GM21367 (cell line): ENCODE data around the gene HOXD13.

Experiments
- ATAC-seq: cut with Tn5 transposase; IDR thresholded peaks from one replicate; pipeline ENCODE4 v1.9.1; 2021; ENCODE audit not compliant: unreplicated experiment

The HOXD13 gene

GRCh38 chr2:176130957-176131847, 38.7 kb downstream of the HOXD13 start:
- no peak for ATAC-seq

GRCh38 chr2:176131848-176132158, 39.3 kb downstream of the HOXD13 start:
- ATAC-seq: no peak

DNA sequence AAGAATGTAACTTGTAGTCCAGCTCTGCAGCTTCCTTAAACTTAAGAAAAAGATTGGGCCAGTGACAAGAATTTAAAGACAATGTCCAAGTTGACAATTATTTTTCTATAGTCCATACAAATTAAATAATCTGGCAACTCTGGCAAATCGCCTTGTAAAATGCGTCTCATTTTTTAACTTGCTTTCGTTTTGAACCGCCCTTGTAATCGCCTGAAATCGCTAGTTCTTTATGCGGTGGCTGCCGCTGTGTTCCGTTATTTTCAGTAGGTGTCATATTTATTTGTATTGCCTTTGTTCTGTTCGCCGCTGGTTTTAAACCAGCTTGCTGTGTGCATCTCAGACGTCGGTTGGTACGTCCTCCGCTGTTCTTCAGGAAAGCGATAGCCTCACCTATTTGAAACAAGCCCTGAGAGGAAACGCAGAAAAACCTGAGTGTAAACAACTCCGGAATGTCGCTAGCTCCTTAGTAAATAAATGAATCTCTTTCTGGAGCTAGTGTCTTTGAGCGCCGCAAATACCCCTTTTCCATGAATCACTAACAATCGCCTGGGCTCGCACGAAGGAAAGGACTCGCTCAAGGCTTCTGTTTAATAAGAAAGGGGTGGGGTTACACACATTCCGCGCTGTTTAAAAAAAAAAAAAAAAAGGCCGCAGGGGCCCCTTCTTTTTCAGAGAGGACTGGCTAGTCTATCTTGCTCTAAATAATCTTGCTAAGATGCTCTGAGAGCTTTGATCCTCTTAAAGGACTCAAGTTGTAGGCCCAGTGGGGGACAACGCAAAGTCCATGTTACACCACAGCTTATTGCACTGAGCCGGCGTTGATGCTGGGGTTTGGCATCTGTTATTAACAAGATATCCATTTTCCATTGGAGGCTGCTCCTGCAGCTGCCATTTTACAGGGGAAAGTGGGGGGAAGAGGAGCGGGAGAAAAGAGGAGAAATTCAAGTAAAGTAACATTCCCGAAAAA, 40.0 kb downstream of the HOXD13 start:
- ATAC-seq: no peak

DNA sequence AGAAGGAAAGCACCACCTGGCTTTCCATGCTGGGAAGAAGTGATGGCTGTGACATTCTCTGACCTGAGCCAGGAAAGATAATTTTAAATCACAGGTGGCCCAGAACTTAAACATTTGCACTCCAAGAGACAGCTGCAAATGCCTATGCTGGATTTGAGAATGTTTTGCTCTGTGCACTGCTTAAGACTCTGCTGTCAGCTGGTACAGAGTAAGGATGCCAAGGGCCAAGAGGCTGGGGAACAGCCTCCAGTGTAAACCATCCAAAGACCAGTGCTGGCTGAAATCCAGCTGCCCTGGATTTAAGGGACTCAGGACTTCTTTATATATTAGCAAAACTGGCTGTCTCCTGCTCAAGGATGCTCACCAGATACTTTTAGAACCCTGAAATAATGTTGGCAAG, 40.9 kb downstream of the HOXD13 start:
- no peak for ATAC-seq

- no peak for ATAC-seq
These were observed 41.5 kb downstream of the HOXD13 start for GRCh38 chr2:176134035-176134434.

DNA sequence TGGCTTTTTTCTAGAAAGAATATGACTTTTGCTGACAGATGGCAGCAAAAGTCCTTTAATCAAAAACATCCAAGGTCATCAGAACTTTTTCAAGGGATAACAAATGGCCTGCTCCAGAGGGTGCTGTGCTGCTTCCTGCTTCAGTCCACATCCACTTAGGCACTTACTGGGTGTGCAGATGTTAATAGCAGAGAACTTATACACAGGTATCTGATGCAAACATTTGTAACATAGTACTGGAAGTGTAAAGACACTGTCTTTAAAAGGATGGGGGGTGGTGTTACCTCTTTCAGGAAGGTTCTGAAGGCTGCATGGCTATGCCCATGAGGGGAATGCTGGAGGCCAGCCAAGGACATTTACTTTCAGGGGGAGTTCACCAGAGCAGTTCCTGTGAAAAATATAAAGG, 42.5 kb downstream of the HOXD13 start:
- ATAC-seq: no peak

GRCh38 chr2:176136374-176137251, 44.1 kb downstream of the HOXD13 start:
- ATAC-seq: no peak

- no peak for ATAC-seq
These were observed 44.7 kb downstream of the HOXD13 start for GRCh38 chr2:176137252-176137580.

GRCh38 chr2:176137906-176138305, 45.4 kb downstream of the HOXD13 start:
- ATAC-seq: no peak

- no peak for ATAC-seq
These were observed 46.0 kb downstream of the HOXD13 start for GRCh38 chr2:176138526-176138922.

GRCh38 chr2:176138923-176139660, 46.6 kb downstream of the HOXD13 start:
- no peak for ATAC-seq

DNA sequence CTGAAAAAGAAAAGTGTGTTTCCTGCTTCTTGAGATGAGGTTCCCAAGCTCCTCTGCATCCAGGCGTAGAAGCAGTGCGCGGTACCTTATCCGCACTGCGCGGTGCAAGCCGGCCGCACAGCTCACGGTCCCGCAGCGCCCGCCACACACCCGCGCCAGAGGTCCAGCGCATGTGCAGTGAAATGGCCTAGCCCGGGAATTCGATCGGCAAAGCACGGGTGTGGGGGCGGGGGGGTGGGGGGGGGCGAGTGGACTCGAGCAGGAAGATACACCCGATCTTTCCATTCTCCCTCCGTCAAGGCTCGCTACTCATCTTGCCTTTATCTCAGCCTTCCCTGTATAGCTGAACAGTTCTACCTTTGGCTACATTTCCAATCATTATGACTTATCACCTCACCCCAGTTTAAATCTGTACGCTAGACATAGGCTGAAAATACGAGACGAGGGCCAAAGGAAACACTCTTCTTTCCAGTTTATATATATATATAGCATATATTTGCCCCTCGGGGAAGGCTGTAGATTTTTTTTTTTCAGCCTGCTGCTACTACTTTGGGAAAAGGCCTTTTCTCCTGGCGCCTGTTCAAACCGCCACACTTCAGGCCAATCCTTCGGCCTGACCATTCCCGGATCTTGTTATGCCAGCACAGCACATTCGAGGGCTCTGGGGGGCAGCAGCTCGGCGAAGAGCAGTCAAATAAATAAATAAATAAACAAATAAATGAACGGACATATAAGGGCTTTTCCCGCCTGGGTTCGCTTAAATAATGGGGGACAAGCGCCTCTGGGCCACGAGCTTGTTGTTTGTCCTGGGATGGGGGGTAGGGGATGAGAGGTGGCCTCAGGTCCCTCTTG, 47.4 kb downstream of the HOXD13 start:
- ATAC-seq: no peak

DNA sequence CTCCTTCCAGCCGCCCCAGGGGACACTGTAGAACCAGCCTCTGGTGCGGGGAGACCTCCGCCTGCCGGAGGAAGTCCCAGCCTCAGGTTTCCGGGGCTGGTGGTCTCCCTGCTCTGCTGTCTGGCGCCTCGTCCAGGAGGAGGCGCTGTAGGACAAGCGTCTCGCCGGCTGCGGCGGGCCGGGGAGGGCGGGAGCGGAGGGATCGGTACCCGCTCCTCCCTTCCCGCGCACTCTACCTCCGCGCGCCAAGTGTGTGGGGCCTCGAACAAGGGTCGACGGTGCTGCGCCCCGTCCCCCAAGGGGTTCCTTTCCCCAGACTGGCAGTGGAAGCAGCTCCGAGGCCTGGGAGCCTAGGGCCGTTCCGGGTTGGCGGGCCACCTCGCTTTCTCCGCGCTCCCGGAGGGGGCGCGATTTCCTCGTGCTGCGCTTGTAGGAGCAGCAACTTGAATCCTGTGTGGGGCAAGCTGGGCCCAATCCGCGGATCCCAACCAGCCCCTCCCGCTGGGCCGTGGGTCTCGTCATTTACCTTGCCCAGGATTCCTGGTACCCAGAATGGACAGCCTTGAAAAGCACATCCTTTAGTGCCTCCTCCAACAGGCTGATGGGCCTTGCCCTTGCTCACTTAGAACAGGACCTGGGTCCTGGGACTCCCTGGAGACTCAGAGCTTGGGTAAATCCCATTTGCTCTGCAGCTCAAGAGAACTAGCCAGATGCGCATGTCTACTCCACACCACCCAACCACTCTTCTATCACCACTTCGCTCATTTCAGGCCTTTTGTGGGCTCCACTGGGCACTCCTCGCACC, 48.2 kb downstream of the HOXD13 start:
- peak; percentile 93 for ATAC-seq

- ATAC-seq: no peak
These were observed 49.8 kb downstream of the HOXD13 start for GRCh38 chr2:176142281-176142680.
